ENCODE data around the gene KSR2. TPM values are rescaled to one million over a fixed set of nuclear protein-coding genes. Genes with fewer than 3 reads are reported as not detected.
"Not testable (repeated sequence)": the region's sequence is repeated elsewhere in the genome, so short reads cannot be mapped to it uniquely, and the experiment has no call there.

The KSR2 gene
- total RNA-seq, 1 donor from 2014 or later: 0.69 TPM

DNA sequence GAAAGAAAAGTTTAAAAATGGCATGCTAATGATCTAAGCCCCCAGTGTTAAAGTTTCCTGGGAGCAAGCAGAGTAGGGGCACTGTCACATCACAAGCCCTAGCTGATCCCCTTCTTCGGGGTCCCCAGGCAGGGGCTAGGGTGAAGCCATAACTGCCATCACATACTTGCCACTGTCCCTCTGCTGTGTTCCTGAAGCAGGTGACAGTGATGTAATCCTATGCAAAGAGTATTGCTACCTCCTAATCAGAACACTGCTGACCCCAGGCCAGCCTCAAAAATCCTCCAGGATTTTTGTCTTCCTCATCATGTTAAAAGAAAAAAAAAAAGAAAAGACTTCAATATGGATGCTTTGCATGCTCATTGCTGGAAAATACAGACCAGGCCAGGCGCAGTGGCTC is 46.5 kb upstream of the KSR2 start:
- Mint-ChIP-seq H3K27me3 (ENCODE audit: low read depth) (no peaks in the 10 kb centered on the region), H3K27ac (no peak overlapping the region), H3K36me3 (no peaks in the 10 kb centered on the region), H3K4me3 (no peak overlapping the region), H3K9me3 (no peaks in the 10 kb centered on the region), H3K4me1 (peaks cover 12% of the 10 kb centered on the region)
- no peak for DNase-seq (ENCODE audit: low spot score in 2 of 2, unreplicated experiment in 2 of 2)
- TF ChIP-seq, protein P1, sequence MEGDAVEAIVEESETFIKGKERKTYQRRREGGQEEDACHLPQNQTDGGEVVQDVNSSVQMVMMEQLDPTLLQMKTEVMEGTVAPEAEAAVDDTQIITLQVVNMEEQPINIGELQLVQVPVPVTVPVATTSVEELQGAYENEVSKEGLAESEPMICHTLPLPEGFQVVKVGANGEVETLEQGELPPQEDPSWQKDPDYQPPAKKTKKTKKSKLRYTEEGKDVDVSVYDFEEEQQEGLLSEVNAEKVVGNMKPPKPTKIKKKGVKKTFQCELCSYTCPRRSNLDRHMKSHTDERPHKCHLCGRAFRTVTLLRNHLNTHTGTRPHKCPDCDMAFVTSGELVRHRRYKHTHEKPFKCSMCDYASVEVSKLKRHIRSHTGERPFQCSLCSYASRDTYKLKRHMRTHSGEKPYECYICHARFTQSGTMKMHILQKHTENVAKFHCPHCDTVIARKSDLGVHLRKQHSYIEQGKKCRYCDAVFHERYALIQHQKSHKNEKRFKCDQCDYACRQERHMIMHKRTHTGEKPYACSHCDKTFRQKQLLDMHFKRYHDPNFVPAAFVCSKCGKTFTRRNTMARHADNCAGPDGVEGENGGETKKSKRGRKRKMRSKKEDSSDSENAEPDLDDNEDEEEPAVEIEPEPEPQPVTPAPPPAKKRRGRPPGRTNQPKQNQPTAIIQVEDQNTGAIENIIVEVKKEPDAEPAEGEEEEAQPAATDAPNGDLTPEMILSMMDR (IDR thresholded peaks at IDR 0.05; ENCODE audit: unreplicated experiment): no peak

DNA sequence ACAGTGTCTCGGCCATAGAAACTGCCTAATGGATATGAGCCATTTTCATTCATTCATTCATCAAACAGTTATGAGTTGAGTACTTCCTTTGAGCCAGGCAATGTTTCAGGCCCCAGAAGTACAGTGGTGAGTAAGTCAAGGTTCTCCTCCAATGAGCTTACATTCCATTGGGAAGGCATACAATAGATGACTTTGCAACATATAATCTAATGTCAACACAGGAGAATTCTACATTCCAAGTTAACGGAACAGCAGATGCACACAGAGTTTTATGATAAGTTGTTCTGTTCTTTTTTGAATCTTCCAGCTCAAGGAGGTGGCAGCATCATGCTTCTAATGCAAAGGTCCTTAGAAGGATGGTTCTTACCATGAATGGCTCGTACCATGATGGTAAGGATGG is 44.5 kb upstream of the KSR2 start:
- Mint-ChIP-seq H3K27me3 (ENCODE audit: low read depth) (no peaks in the 10 kb centered on the region), H3K27ac (no peak overlapping the region), H3K9me3 (no peaks in the 10 kb centered on the region), H3K4me3 (no peak overlapping the region), H3K36me3 (no peaks in the 10 kb centered on the region), H3K4me1 (peaks cover 12% of the 10 kb centered on the region)
- TF ChIP-seq, protein P1 (IDR thresholded peaks at IDR 0.05; ENCODE audit: unreplicated experiment): no peak
- no peak for DNase-seq (ENCODE audit: low spot score in 2 of 2, unreplicated experiment in 2 of 2)

GRCh38 chr12:118011961-118012360 is 43.2 kb upstream of the KSR2 start:
- DNase-seq (ENCODE audit: low spot score in 2 of 2, unreplicated experiment in 2 of 2): no peak
- H3K4me1 Mint-ChIP-seq: peaks cover 3% of the 10 kb centered on the region
- H3K36me3 Mint-ChIP-seq: no peaks in the 10 kb centered on the region
- TF ChIP-seq, protein P1 (IDR thresholded peaks at IDR 0.05; ENCODE audit: unreplicated experiment): no peak
- no peaks in the 10 kb centered on the region for H3K9me3 Mint-ChIP-seq
- H3K27ac Mint-ChIP-seq: no peak overlapping the region
- no peak overlapping the region for H3K4me3 Mint-ChIP-seq
- H3K27me3 Mint-ChIP-seq (ENCODE audit: low read depth): peaks cover 9% of the 10 kb centered on the region

DNA sequence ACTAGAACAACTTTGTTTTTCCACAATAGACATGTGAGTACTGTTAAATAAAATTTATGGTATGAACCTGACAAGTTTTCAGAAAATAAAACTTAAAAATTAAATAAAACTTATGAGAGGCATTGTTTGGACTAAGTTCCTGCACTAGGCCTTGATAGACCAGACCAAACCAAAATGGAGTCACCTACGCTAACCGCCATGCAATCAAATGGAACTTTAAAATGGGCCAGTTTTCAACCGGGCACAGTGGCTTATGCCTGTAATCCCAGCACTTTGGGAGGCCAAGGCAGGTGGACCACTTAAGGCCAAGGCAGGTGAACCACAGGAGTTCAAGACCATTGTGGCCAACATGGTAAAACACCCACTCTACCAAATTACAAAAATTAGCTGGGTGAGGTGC is 42.6 kb upstream of the KSR2 start:
- Mint-ChIP-seq H3K27ac (no peak overlapping the region), H3K4me3 (no peak overlapping the region), H3K27me3 (ENCODE audit: low read depth) (peaks cover 10% of the 10 kb centered on the region), H3K9me3 (no peaks in the 10 kb centered on the region), H3K4me1 (peaks cover 1% of the 10 kb centered on the region), H3K36me3 (no peaks in the 10 kb centered on the region)
- no peak for DNase-seq (ENCODE audit: low spot score in 2 of 2, unreplicated experiment in 2 of 2)
- TF ChIP-seq, protein P1 (IDR thresholded peaks at IDR 0.05; ENCODE audit: unreplicated experiment): no peak

GRCh38 chr12:118010903-118011302 is 42.1 kb upstream of the KSR2 start:
- no peaks in the 10 kb centered on the region for H3K4me1 Mint-ChIP-seq
- H3K4me3 Mint-ChIP-seq: no peak overlapping the region
- H3K27me3 Mint-ChIP-seq (ENCODE audit: low read depth): peaks cover 10% of the 10 kb centered on the region
- H3K9me3 Mint-ChIP-seq: no peaks in the 10 kb centered on the region
- DNase-seq (ENCODE audit: low spot score in 2 of 2, unreplicated experiment in 2 of 2): no peak
- TF ChIP-seq, protein P1 (IDR thresholded peaks at IDR 0.05; ENCODE audit: unreplicated experiment): no peak
- H3K27ac Mint-ChIP-seq: no peak overlapping the region
- H3K36me3 Mint-ChIP-seq: no peaks in the 10 kb centered on the region

DNA sequence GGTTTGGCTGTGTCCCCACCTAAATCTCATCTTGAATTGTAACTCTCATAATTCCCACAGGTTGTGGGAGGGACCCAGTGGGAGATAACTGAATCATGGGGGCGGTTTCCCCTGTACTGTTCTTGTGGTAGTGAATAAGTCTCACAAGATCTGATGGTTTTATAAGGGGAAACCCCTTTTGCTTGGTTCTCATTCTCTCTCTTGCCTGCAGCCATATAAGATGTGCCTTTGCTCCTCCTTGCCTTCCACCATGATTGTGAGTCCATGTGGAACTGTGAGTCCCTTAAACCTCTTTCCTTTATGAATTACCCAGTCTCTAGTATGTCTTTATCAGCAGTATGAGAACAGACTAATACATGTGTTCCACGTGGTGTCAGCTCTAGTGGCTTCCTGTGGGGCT is 31.0 kb upstream of the KSR2 start:
- not testable (repeated sequence) for H3K36me3 Mint-ChIP-seq; DNase-seq (ENCODE audit: low spot score in 2 of 2, unreplicated experiment in 2 of 2); H3K4me1 Mint-ChIP-seq; H3K27me3 Mint-ChIP-seq (ENCODE audit: low read depth); H3K4me3 Mint-ChIP-seq; H3K9me3 Mint-ChIP-seq; H3K27ac Mint-ChIP-seq
